SK-N-SH (cell line): Measurements from ENCODE around the gene SNX5. TPM values are rescaled to one million over a fixed set of nuclear protein-coding genes. Genes with fewer than 3 reads are reported as not detected.

Experiments
- CTCF ChIA-PET: fragments of 300-600, 350-600 bp; formaldehyde crosslinking; extraction: SDS; loops from one replicate; lab custom pipeline; 2021; lab: Yijun Ruan, JAX
- POLR2A ChIA-PET: fragments of 350-600 bp; sonication (Branson Sonifier 250); formaldehyde crosslinking; extraction: SDS; loops from one replicate; lab custom pipeline; 2020; ENCODE audit warnings: antibody characterized with exemption, inconsistent platforms; lab: Yijun Ruan, JAX
- DNase-seq: peaks from one replicate; pipeline ENCODE4 v3.0.0; 2012
- H2AFZ ChIP-seq: fragments of 200-600 bp; sonication (generic); 2 replicates; pipeline ENCODE4 v1.8.1; 2016; ENCODE audit warnings: antibody characterized with exemption, mild to moderate bottlenecking, low read depth
- H3F3A ChIP-seq: fragments of 200-600 bp; sonication (generic); replicated peaks from 2 replicates; pipeline ENCODE3; 2016; ENCODE audit warnings: antibody characterized with exemption, mild to moderate bottlenecking; ENCODE audit not compliant: insufficient read depth
- H3K27ac ChIP-seq, 2 experiments: fragments of 200-500 bp in 1 of 2; fragments of 200-600 bp in 1 of 2; sonication (Bioruptor generic) in 1 of 2; sonication (generic), shearing (Covaris generic) in 1 of 2; 2 replicates each; pipeline versions ENCODE4 v1.5.1 to v1.6.1; 2014 to 2016; ENCODE audit warnings: low read depth in 2 of 2, inconsistent platforms in 1 of 2, low read length in 1 of 2, mild to moderate bottlenecking in 1 of 2, mixed read lengths in 1 of 2
- H3K27me3 ChIP-seq: fragments of 200-600 bp; sonication (generic), shearing (Covaris generic); 2 replicates; pipeline ENCODE4 v1.6.1; 2016; ENCODE audit warnings: mixed run types; ENCODE audit not compliant: insufficient read depth
- H3K36me3 ChIP-seq, 2 experiments: fragments of 200-500 bp in 1 of 2; fragments of 200-600 bp in 1 of 2; sonication (Bioruptor generic) in 1 of 2; sonication (generic) in 1 of 2; replicated peaks in 1 of 2; 2 replicates each; pipeline versions ENCODE3 to v1.5.1; 2014 to 2016; ENCODE audit warnings: low read length in 1 of 2, mild to moderate bottlenecking in 1 of 2; ENCODE audit not compliant: insufficient read depth in 2 of 2, control insufficient read depth in 1 of 2
- H3K4me1 ChIP-seq, 2 experiments: fragments of 200-500 bp in 1 of 2; fragments of 200-600 bp in 1 of 2; sonication (Bioruptor generic) in 1 of 2; sonication (generic), shearing (Covaris generic) in 1 of 2; 2 replicates each; pipeline versions ENCODE4 v1.5.1 to v1.6.1; 2014 to 2016; ENCODE audit warnings: low read depth in 1 of 2, low read length in 1 of 2, mixed run types in 1 of 2; ENCODE audit not compliant: insufficient read depth in 2 of 2, control insufficient read depth in 1 of 2
- H3K4me2 ChIP-seq: fragments of 200-600 bp; sonication (generic), shearing (Covaris generic); 2 replicates; pipeline ENCODE4 v1.6.1; 2017; ENCODE audit warnings: mixed run types
- H3K4me3 ChIP-seq, 2 experiments: fragments of 200-500 bp in 1 of 2; fragments of 200-600 bp in 1 of 2; sonication (Bioruptor generic) in 1 of 2; sonication (generic), shearing (Covaris generic) in 1 of 2; 2 replicates each; pipeline versions ENCODE4 v1.5.1 to v1.8.1; 2014 to 2016; ENCODE audit warnings: low read depth in 2 of 2, inconsistent platforms in 1 of 2, low read length in 1 of 2, mild to moderate bottlenecking in 1 of 2, mixed read lengths in 1 of 2, moderate library complexity in 1 of 2
- H3K79me2 ChIP-seq: fragments of 200-600 bp; sonication (generic); 2 replicates; pipeline ENCODE4 v1.8.1; 2017; ENCODE audit warnings: mild to moderate bottlenecking; ENCODE audit not compliant: insufficient read depth
- H3K9ac ChIP-seq: fragments of 200-600 bp; sonication (generic); 2 replicates; pipeline ENCODE4 v1.6.1; 2017; ENCODE audit warnings: mixed run types
- H3K9me2 ChIP-seq: fragments of 200-600 bp; sonication (generic); 2 replicates; pipeline ENCODE4 v1.6.1; 2017; ENCODE audit warnings: mixed run types
- H3K9me3 ChIP-seq: fragments of 200-600 bp; sonication (generic); 2 replicates; pipeline ENCODE4 v1.6.1; 2017; ENCODE audit warnings: mixed run types, mild to moderate bottlenecking, moderate library complexity
- H4K20me1 ChIP-seq: fragments of 200-600 bp; sonication (generic); 2 replicates; pipeline ENCODE4 v1.6.1; 2017; ENCODE audit warnings: mild to moderate bottlenecking, mixed run types; ENCODE audit not compliant: insufficient read depth
- CHD2 ChIP-seq: fragments of 150-350 bp; IDR thresholded peaks from 2 replicates; pipeline ENCODE4 v1.6.1; 2018; ENCODE audit warnings: low read length; ENCODE audit not compliant: partially characterized antibody
- EP300 ChIP-seq, 2 experiments: IDR thresholded peaks; 2 replicates each; pipeline versions ENCODE4 v1.4.0 to v1.6.1; 2012; ENCODE audit warnings: borderline replicate concordance in 1 of 2, low read depth in 1 of 2, low read length in 1 of 2
- FOSL2 ChIP-seq: IDR thresholded peaks from 2 replicates; pipeline ENCODE4 v1.4.0; 2012; ENCODE audit warnings: low read depth, mild to moderate bottlenecking, moderate library complexity, borderline replicate concordance
- GABPA ChIP-seq: IDR thresholded peaks from 2 replicates; pipeline ENCODE4 v1.4.0; 2012; ENCODE audit warnings: low read depth, mild to moderate bottlenecking
- IRF3 ChIP-seq: fragments of 150-350 bp; IDR thresholded peaks from 2 replicates; pipeline ENCODE4 v1.6.1; 2016; ENCODE audit warnings: mild to moderate bottlenecking, low read depth, low read length
- JUND ChIP-seq: IDR thresholded peaks from 2 replicates; pipeline ENCODE4 v1.4.0; 2012
- MXI1 ChIP-seq: IDR thresholded peaks from 2 replicates; pipeline ENCODE4 v1.6.1; 2012; ENCODE audit warnings: mild to moderate bottlenecking, low read depth, low read length, improper control_type of control experiment
- NRF1 ChIP-seq: IDR thresholded peaks from 2 replicates; pipeline ENCODE4 v1.6.1; 2012; ENCODE audit warnings: low read depth, mild to moderate bottlenecking, low read length
- PBX3 ChIP-seq: IDR thresholded peaks from 2 replicates; pipeline ENCODE4; 2012
- RAD21 ChIP-seq: IDR thresholded peaks from 2 replicates; pipeline ENCODE4 v1.6.1; 2012; ENCODE audit warnings: mild to moderate bottlenecking, low read length
- REST ChIP-seq: IDR thresholded peaks from 2 replicates; pipeline ENCODE4 v1.6.1; 2012; ENCODE audit warnings: mild to moderate bottlenecking, low read depth, low read length, moderate library complexity
- RFX5 ChIP-seq: IDR thresholded peaks from 2 replicates; pipeline ENCODE4 v1.6.1; 2012; ENCODE audit warnings: mild to moderate bottlenecking, improper control_type of control experiment, low read length
- USF2 ChIP-seq: fragments of 150-350 bp; IDR thresholded peaks from 2 replicates; pipeline ENCODE4 v1.6.1; 2017; ENCODE audit warnings: antibody characterized with exemption, low read length, low read depth, borderline replicate concordance
- WGBS: methylation state at CpG from one replicate; pipeline ENCODE4 v1.1.6; 2017; ENCODE audit warnings: low lambda C conversion rate; 5-methylcytosine and 5-hydroxymethylcytosine counted together
- polyA plus RNA-seq, 3 experiments: library from polyadenylated mRNA; depleted of rRNA; stranded (reverse); fragments of >200 nt; gene quantifications; 2 replicates each; pipeline ENCODE4 v1.2.3, GENCODE V29; 2012

Gene SNX5
- polyA plus RNA-seq, 1 of the 3 experiments (the other 2 are of a cell fraction): 76.2 TPM

GRCh38 chr20:17925940-17926300 lies 42.7 kb downstream of the SNX5 start:
- H4K20me1 ChIP-seq: no peaks in the 10 kb centered on the region
- DNase-seq: no peak
- H3K27me3 ChIP-seq: peaks cover 4% of the 10 kb centered on the region; the same call in 1 of the 2 replicates
- H3K9ac ChIP-seq: no peak overlapping the region
- 73% methylated on average over 1 of the region's 1 CpG for WGBS
- H3K4me3 ChIP-seq: no peak overlapping the region
- no peaks in the 10 kb centered on the region for H3F3A ChIP-seq
- H3K79me2 ChIP-seq: no peaks in the 10 kb centered on the region
- ChIA-PET POLR2A (no interaction called here), CTCF (interaction anchor here (1.7 kb wide), 1 partner anchor 13 kb away, joined by 6 read pairs; no protein-coding TSS in a partner anchor)
- H2AFZ ChIP-seq: no peak overlapping the region
- TF ChIP-seq PBX3 (no peak), EP300 (IDR thresholded peaks at IDR 0.05; ENCODE audit: borderline replicate concordance in 1 of 2, low read depth in 1 of 2, low read length in 1 of 2) (no peak), GABPA (no peak), RAD21 (no peak)
- TF ChIP-seq, all 33 proteins: peak for 0
- Histone ChIP-seq H3K9me3 (no peaks in the 10 kb centered on the region), H3K9me2 (no peaks in the 10 kb centered on the region), H3K27ac (no peak overlapping the region), H3K4me1 (peaks cover 0 to 5% of the 10 kb centered on the region in 2 experiments; a peak in 1 of 4 replicates), H3K4me2 (no peak overlapping the region), H3K36me3 (no peaks in the 10 kb centered on the region)

- no peak overlapping the region for H2AFZ ChIP-seq
- H3K27me3 ChIP-seq: peaks cover 4% of the 10 kb centered on the region; the same call in 1 of the 2 replicates
- no peaks in the 10 kb centered on the region for H3K36me3 ChIP-seq
- H3K79me2 ChIP-seq: no peaks in the 10 kb centered on the region
- H3K27ac ChIP-seq: no peak overlapping the region
- no peaks in the 10 kb centered on the region for H3F3A ChIP-seq
- no peak overlapping the region for H3K4me3 ChIP-seq
- no peak overlapping the region for H3K4me2 ChIP-seq
- no peaks in the 10 kb centered on the region for H4K20me1 ChIP-seq
- TF ChIP-seq RFX5 (no peak), JUND (no peak), MXI1 (no peak), RAD21 (no peak)
- WGBS: 68% methylated on average over 11 of the region's 11 CpGs
- ChIA-PET POLR2A (no interaction called here), CTCF (interaction anchor here (0.7 kb wide), 1 partner anchor 14 kb away, joined by 3 read pairs; no protein-coding TSS in a partner anchor)
- no peak for DNase-seq
- H3K4me1 ChIP-seq: peaks cover 0 to 5% of the 10 kb centered on the region in 2 experiments; a peak in 1 of 4 replicates
- no peak overlapping the region for H3K9ac ChIP-seq
- H3K9me2 ChIP-seq: no peaks in the 10 kb centered on the region
- no peaks in the 10 kb centered on the region for H3K9me3 ChIP-seq
Measured at GRCh38 chr20:17925141-17925939, 43.3 kb downstream of the SNX5 start.

GRCh38 chr20:17921774-17922173 lies 46.8 kb downstream of the SNX5 start:
- Histone ChIP-seq H3K4me1 (peaks cover 0 to 5% of the 10 kb centered on the region in 2 experiments; a peak in 1 of 4 replicates), H3K9ac (no peak overlapping the region), H3F3A (no peaks in the 10 kb centered on the region), H3K4me3 (no peak overlapping the region), H3K27ac (no peak overlapping the region), H3K79me2 (no peaks in the 10 kb centered on the region), H3K4me2 (no peak overlapping the region), H3K9me3 (no peaks in the 10 kb centered on the region), H3K36me3 (no peaks in the 10 kb centered on the region), H3K9me2 (no peaks in the 10 kb centered on the region), H2AFZ (no peak overlapping the region), H3K27me3 (peaks cover 4% of the 10 kb centered on the region; the same call in 1 of the 2 replicates), H4K20me1 (no peaks in the 10 kb centered on the region)
- CTCF ChIA-PET: interaction anchor here (1.4 kb wide), 1 partner anchor 17 kb away, joined by 4 read pairs; no protein-coding TSS in a partner anchor
- no peak for DNase-seq
- POLR2A ChIA-PET: no interaction called here
- 41% methylated on average over 1 of the region's 1 CpG for WGBS
- no peak for TF ChIP-seq NRF1
- no peak for TF ChIP-seq REST
- no peak for TF ChIP-seq RAD21
- no peak for TF ChIP-seq USF2
- no peak for TF ChIP-seq FOSL2
- TF ChIP-seq CHD2: no peak
- no peak for TF ChIP-seq IRF3
